C4-2B (cell line): Measurements from ENCODE around the gene KREMEN1.

ENCODE experiments used
- CTCF ChIP-seq: fragments of 450-650 bp; conservative IDR thresholded peaks from 2 replicates; pipeline ENCODE4 v1.5.1; 2017; ENCODE audit warnings: mild to moderate bottlenecking
- ZFX ChIP-seq: fragments of 450-650 bp; IDR thresholded peaks from 2 replicates; pipeline ENCODE4 v1.6.1; 2017

- no peak for TF ChIP-seq CTCF
- TF ChIP-seq ZFX, result no peak
Measured at GRCh38 chr22:29133603-29134133, 60.8 kb downstream of the KREMEN1 start.
